ENCODE measurements around the gene GOLGA8K. TPM values are rescaled to one million over a fixed set of nuclear protein-coding genes. Genes with fewer than 3 reads are reported as not detected.
"Not testable (repeated sequence)": the region's sequence is repeated elsewhere in the genome, so short reads cannot be mapped to it uniquely, and the experiment has no call there.

The GOLGA8K gene
- total and polyA plus RNA-seq, 2 of the 8 experiments (the other 6 are each of a cell fraction or from before 2014, with no cell fraction given) = 0.47 to 1.3 TPM

GRCh38 chr15:32350563-32351220 is 52.4 kb downstream of the GOLGA8K start:
- H4K20me1 ChIP-seq (replicated peaks in 1 of 2; ENCODE audit: control insufficient read depth in 1 of 2, insufficient read depth in 2 of 2, low read length in 2 of 2); H2BK20ac ChIP-seq (ENCODE audit: low read length); H3K4ac ChIP-seq (replicated peaks; ENCODE audit: insufficient read length, low read depth, low read length); H2AFZ ChIP-seq (ENCODE audit: low read length); H4K5ac ChIP-seq (ENCODE audit: insufficient read length, low read depth, low read length); H4K8ac ChIP-seq (ENCODE audit: extremely low read depth, insufficient read depth, low read length); H4K91ac ChIP-seq (replicated peaks; ENCODE audit: insufficient read length, low read length); H3K4me3 ChIP-seq (ENCODE audit: extremely low read depth in 1 of 4, insufficient read depth in 2 of 4, low read depth in 3 of 4, low read length in 4 of 4); H3K79me2 ChIP-seq (ENCODE audit: control insufficient read depth in 1 of 2, insufficient read depth in 2 of 2, low read length in 2 of 2); H2BK15ac ChIP-seq (ENCODE audit: low read length); H2AK5ac ChIP-seq (ENCODE audit: low read depth, low read length); H2BK120ac ChIP-seq (replicated peaks; ENCODE audit: low read depth, low read length); H3K27me3 ChIP-seq (replicated peaks in 1 of 4; ENCODE audit: control insufficient read depth in 3 of 4, extremely low read depth in 1 of 4, insufficient read depth in 3 of 4, low read length in 3 of 4); H3K79me1 ChIP-seq (ENCODE audit: low read depth, low read length); H3K9ac ChIP-seq (replicated peaks in 1 of 4; ENCODE audit: extremely low read depth in 1 of 4, low read depth in 3 of 4, low read length in 3 of 4); POLR2A ChIA-PET (ENCODE audit: partially characterized antibody); H3K27ac ChIP-seq (ENCODE audit: low read depth, low read length); H3K4me2 ChIP-seq (ENCODE audit: insufficient read depth in 1 of 2, low read depth in 2 of 2, low read length in 2 of 2); H3K56ac ChIP-seq (replicated peaks; ENCODE audit: insufficient read length, low read depth, low read length); FAIRE-seq; H3K4me1 ChIP-seq (replicated peaks in 1 of 4; ENCODE audit: control insufficient read depth in 3 of 4, insufficient read depth in 4 of 4, low read length in 3 of 4); H3K18ac ChIP-seq (ENCODE audit: extremely low read depth, low read length); CTCF ChIA-PET (ENCODE audit: partially characterized antibody); H3K23me2 ChIP-seq (ENCODE audit: low read depth, low read length); H3K36me3 ChIP-seq (ENCODE audit: control insufficient read depth in 2 of 4, insufficient read depth in 4 of 4, low read length in 3 of 4); H3K14ac ChIP-seq (ENCODE audit: insufficient read length); DNase-seq (ENCODE audit: low read depth in 1 of 2, low spot score in 2 of 2); H2BK12ac ChIP-seq (ENCODE audit: low read depth, low read length); H3K23ac ChIP-seq (ENCODE audit: insufficient read length); H2BK5ac ChIP-seq (ENCODE audit: low read depth, low read length); H3K9me3 ChIP-seq (ENCODE audit: insufficient read depth in 2 of 2, low read depth in 1 of 2, low read length in 1 of 2): not testable (repeated sequence)
- 82% methylated on average over 2 of the region's 4 CpGs; no CpG with 5 or more reads in 1 of the 2 experiments for WGBS, 2 experiments (ENCODE audit: extremely low coverage in 1 of 2, insufficient coverage in 1 of 2, insufficient read length in 1 of 2, insufficient replicate concordance in 2 of 2, low coverage in 1 of 2, low lambda C conversion rate in 2 of 2, missing lambda C conversion rate in 1 of 2)

Data from H1 (cell line).